HG03520 (cell line): Measurements from ENCODE around the gene ARL2BP.
A peak's percentile ranks its signal among the peaks of the same experiment; 100 is the strongest.
"Not testable (repeated sequence)": the region's sequence is repeated elsewhere in the genome, so short reads cannot be mapped to it uniquely, and the experiment has no call there.

Source experiments
- ATAC-seq: cut with Tn5 transposase; IDR thresholded peaks from one replicate; pipeline ENCODE4 v1.9.1; 2021; ENCODE audit warnings: mild to moderate bottlenecking, moderate library complexity; ENCODE audit not compliant: unreplicated experiment

ARL2BP gene

GRCh38 chr16:57244767-57245471, at the start of gene ARL2BP:
Gene ARL2BP (plus strand): TSS chr16:57245259. CDS start chr16:57245368, 109 bp downstream.
- ATAC-seq: peak; percentile 91

- no peak for ATAC-seq
Measured at GRCh38 chr16:57196286-57196685, 48.8 kb upstream of the ARL2BP start.

GRCh38 chr16:57196753-57197152, 48.3 kb upstream of the ARL2BP start:
- no peak for ATAC-seq

GRCh38 chr16:57200321-57200720, 44.7 kb upstream of the ARL2BP start:
- not testable (repeated sequence) for ATAC-seq

GRCh38 chr16:57200926-57201325, 44.1 kb upstream of the ARL2BP start:
- ATAC-seq: not testable (repeated sequence)

- ATAC-seq: no peak
Measured at GRCh38 chr16:57202095-57202886, 42.8 kb upstream of the ARL2BP start.

- ATAC-seq: no peak
Measured at GRCh38 chr16:57203451-57203850, 41.6 kb upstream of the ARL2BP start.

GRCh38 chr16:57204675-57205074, 40.4 kb upstream of the ARL2BP start:
- no peak for ATAC-seq

- ATAC-seq: no peak
Measured at GRCh38 chr16:57208926-57209325, 36.1 kb upstream of the ARL2BP start.

GRCh38 chr16:57209780-57210179, 35.3 kb upstream of the ARL2BP start:
- ATAC-seq: no peak

- no peak for ATAC-seq
Measured at GRCh38 chr16:57213462-57213861, 31.6 kb upstream of the ARL2BP start.

GRCh38 chr16:57216968-57217367, 28.1 kb upstream of the ARL2BP start:
- no peak for ATAC-seq

- no peak for ATAC-seq
Measured at GRCh38 chr16:57223057-57223456, 22.0 kb upstream of the ARL2BP start.

- ATAC-seq: no peak
Measured at GRCh38 chr16:57224651-57225335, 20.3 kb upstream of the ARL2BP start.

- no peak for ATAC-seq
Measured at GRCh38 chr16:57225978-57226377, 19.1 kb upstream of the ARL2BP start.

GRCh38 chr16:57226701-57227621, 18.1 kb upstream of the ARL2BP start:
- no peak for ATAC-seq

- no peak for ATAC-seq
Measured at GRCh38 chr16:57229079-57229478, 16.0 kb upstream of the ARL2BP start.

GRCh38 chr16:57231821-57232350, 13.2 kb upstream of the ARL2BP start:
- ATAC-seq: no peak

- no peak for ATAC-seq
Measured at GRCh38 chr16:57233944-57234706, 10.9 kb upstream of the ARL2BP start.

GRCh38 chr16:57234707-57235092, 10.4 kb upstream of the ARL2BP start:
- no peak for ATAC-seq
